Measurements from ENCODE around the gene GPR42.
A peak's percentile ranks its signal among the peaks of the same experiment; 100 is the strongest.

Gene GPR42

GRCh38 chr19:35370722-35371121, at the start of gene GPR42:
Gene GPR42, plus strand, starts transcription at chr19:35371068. Its CDS starts 292 bp downstream, at chr19:35371360.
- no peak for DNase-seq (ENCODE audit: low spot score)

DNA sequence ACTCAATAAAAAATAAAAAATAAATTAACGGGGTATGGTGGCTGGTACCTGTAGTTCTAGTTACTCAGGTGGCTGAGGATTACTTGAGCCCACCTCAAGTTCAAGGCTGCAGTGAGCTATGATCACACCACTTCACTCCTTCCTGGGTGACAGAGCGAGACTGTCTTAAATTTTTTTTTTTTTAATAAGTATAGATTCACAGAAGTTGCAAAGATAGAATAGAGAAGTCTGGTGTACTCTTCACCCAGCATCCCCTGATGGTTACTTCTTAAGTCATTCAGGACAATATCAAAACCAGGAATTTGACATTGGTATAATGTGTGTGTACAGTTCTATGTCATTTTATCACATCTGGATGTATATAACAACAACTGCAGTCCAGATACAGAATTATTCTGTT, 49.6 kb upstream of the GPR42 start:
- DNase-seq (ENCODE audit: low spot score), result no peak

- DNase-seq (ENCODE audit: low spot score), result no peak
Observed at GRCh38 chr19:35322014-35322413, 48.9 kb upstream of the GPR42 start.

DNA sequence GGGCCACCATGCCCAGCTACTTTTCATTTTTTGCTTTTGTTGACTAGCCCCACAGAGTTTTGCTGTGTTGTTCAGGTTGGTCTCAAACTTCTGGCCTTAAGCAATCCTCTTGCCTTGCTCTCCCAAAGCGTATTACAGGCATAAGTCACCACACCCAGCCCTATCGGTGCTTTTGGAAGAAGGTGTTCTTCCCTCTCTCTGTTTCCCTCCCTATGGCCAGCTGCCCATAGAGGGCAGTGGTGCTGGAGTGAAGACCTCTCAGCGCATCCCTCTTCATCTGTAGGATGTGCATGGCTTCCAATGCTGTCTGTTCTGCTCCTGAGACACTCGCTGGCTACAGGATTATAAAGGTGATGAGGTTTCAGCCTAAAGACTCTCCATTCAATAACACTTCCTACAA, 43.2 kb upstream of the GPR42 start:
- no peak for DNase-seq (ENCODE audit: low spot score)

- no peak for DNase-seq (ENCODE audit: low spot score)
Observed at GRCh38 chr19:35328851-35329285, 42.0 kb upstream of the GPR42 start, which contains the start of gene CD22. Gene CD22, plus strand, starts transcription at chr19:35329187. Its CDS starts 2,854 bp downstream, at chr19:35332041.

DNA sequence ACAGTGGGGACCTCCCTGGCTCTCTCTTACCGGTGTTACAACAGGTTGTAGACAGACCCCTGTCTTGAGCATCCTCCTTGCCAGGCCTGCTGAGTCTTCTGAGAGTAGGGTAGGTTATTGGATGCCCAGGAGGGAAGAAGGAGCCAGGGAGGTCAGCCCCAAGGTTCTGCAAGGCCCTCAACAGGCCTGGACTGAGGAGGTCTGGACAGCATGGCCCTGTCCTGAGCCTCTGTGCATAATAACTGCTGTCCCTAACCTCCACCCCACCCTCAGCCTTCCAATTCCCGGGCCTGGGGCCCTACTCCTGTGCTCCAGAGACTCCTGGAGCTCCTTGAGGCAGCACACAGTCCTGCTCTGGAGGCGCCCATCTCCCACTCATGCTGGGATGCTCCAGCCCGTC, 41.5 kb upstream of the GPR42 start:
- no peak for DNase-seq (ENCODE audit: low spot score)

- DNase-seq (ENCODE audit: low spot score), result no peak
Observed at GRCh38 chr19:35330475-35330874, 40.4 kb upstream of the GPR42 start.

DNA sequence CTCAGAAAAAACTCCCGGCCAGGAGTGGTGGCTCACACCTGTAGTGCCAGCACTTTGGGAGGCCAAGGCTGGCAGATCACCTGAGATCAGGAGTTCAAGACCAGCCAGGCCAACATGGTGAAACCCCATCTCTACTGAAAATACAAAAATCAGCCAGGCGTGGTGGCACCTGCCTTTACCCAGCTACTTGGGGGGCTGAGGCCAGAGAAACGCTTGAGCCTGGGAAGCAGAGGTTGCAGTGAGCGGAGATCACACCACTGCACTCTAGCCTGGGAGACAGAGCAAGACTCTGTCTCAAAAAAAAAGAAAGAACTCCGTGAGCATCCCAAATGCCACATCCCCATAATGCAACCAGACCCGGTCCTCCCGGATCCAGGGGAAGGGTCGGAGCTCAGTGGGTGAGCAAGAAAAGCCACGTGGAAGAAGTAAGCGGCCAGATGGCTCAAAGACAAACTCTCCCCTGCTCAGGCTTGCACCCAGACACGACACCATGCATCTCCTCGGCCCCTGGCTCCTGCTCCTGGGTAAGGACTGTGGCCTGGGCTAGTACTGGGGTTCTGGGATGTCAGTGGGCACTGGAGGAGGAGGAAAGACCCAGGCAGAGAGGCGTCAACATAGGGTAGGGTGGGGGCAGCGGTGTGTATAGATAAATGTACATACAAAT, 39.2 kb upstream of the GPR42 start:
- DNase-seq (ENCODE audit: low spot score), result no peak

DNA sequence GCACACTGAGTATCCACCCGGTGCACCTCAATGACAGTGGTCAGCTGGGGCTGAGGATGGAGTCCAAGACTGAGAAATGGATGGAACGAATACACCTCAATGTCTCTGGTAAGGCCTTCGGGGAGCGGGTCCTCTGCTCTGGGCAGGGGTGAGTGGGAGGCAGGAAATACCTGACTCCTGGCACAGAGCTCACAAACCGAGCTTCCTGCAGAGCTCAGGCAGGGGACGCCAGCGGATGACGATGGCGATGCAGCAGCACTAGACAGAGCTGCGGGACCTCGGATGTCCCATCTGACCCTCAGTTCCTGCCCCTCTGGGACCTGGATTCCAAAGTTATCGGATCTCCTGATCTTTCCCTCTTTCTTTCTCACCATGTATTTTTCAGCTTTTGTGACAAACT, 38.1 kb upstream of the GPR42 start:
- DNase-seq (ENCODE audit: low spot score), result peak; percentile 12

GRCh38 chr19:35334144-35334753, 36.6 kb upstream of the GPR42 start:
- DNase-seq (ENCODE audit: low spot score), result no peak

- no peak for DNase-seq (ENCODE audit: low spot score)
Observed at GRCh38 chr19:35336166-35336955, 34.5 kb upstream of the GPR42 start.

GRCh38 chr19:35337097-35337983, 33.5 kb upstream of the GPR42 start:
- DNase-seq (ENCODE audit: low spot score), result no peak

DNA sequence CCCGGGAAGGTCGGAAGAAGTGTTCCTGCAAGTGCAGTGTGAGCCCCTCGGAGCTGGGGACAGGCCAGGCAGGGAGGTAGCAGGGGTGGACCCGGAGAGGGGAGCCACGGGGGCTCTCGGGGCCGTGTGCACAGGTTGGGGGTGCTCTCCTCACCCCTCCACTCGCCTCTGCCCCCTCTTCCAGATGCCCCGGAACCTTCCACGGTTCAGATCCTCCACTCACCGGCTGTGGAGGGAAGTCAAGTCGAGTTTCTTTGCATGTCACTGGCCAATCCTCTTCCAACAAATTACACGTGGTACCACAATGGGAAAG, 32.9 kb upstream of the GPR42 start:
- DNase-seq (ENCODE audit: low spot score), result no peak

DNA sequence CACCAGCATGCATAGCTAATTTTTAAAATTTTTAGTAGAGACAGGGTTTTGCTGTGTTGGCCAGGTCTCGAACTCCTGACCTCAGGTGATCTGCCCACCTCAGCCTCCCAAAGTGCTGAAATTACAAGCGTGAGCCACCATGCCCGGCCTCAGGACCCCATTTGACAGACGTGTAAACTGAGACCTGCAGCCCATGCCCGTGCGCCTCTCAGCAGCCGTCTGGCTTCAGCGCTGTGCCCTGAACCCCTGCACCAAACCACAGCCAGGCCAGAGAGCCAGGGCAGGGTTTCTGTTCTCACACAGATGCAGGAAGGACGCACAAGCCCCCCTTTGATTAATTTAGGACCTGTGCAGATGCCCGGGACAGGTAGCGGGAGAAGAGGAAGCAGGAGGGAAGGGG, 30.4 kb upstream of the GPR42 start:
- DNase-seq (ENCODE audit: low spot score), result no peak

- DNase-seq (ENCODE audit: low spot score), result no peak
Observed at GRCh38 chr19:35341006-35341405, 29.9 kb upstream of the GPR42 start.

DNA sequence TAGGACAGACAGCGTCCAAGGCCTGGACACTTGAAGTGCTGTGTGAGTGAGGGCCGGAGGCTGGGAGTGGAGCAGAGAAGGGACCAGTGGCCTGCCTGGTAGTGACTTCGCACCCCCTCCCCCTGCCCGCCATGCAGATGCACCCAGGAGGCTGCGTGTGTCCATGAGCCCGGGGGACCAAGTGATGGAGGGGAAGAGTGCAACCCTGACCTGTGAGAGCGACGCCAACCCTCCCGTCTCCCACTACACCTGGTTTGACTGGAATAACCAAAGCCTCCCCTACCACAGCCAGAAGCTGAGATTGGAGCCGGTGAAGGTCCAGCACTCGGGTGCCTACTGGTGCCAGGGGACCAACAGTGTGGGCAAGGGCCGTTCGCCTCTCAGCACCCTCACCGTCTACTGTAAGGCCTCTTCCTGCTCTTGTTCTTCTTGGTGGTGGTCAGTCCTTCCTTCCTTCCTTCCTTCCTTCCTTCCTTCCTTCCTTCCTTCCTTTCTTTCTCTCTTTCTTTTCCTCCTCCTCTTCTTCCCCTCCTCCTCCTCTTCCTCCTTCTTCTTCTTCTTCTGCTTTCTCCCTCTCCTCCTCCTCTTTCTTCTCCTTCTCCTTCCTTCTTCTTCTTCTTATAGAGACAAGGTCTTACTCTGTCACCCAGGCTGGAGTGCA, 29.2 kb upstream of the GPR42 start:
- DNase-seq (ENCODE audit: low spot score), result no peak

DNA sequence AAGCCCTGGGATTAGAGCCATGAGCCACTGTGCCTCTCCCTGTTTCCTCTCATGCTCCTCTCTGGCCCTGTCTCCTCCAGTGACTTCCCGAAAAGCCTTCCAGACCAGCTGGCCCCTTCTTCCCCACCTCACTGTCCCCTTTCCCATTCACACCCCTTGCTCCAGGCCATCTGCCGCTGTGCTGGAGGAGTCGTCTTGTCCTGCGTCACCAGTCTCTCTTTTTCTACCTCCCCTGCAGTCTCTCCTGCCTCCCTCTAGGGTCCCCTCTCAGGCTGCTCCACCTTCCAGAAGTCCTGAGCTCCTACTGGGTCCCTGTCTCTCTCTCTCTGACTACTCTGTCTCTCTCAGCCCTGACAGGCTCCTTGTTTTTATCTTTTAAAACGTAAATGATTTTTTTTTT, 28.4 kb upstream of the GPR42 start:
- no peak for DNase-seq (ENCODE audit: low spot score)

- no peak for DNase-seq (ENCODE audit: low spot score)
Observed at GRCh38 chr19:35344511-35345031, 26.3 kb upstream of the GPR42 start.

GRCh38 chr19:35345671-35346111, 25.2 kb upstream of the GPR42 start:
- no peak for DNase-seq (ENCODE audit: low spot score)

DNA sequence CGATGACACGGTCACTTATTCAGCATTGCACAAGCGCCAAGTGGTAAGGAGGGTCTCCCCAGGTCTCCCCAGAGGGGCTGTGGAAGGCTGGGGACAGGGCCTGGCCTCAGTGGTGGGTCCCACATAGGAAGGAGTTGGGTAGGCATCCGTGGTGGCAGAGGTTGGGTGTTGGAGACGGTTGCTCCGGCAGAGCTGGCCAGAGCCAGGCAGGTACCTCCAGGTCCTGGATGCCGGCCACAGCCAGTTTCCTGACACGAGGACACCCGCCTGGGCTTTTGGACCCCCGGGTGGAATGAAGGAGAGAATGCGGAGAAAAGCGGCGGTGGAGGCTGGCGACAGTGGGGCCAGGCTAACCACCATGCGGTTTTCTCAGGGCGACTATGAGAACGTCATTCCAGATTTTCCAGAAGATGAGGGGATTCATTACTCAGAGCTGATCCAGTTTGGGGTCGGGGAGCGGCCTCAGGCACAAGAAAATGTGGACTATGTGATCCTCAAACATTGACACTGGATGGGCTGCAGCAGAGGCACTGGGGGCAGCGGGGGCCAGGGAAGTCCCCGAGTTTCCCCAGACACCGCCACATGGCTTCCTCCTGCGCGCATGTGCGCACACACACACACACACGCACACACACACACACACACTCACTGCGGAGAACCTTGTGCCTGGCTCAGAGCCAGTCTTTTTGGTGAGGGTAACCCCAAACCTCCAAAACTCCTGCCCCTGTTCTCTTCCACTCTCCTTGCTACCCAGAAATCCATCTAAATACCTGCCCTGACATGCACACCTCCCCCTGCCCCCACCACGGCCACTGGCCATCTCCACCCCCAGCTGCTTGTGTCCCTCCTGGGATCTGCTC, 24.4 kb upstream of the GPR42 start:
- peak; percentile 55 for DNase-seq (ENCODE audit: low spot score)

All from activated CD4-positive, alpha-beta T cell treated with anti-CD3 and anti-CD28 coated beads, Interleukin-2, Interleukin-4, amounts not matched to agents 100 ng/mL and 50 ng/mL, durations not matched to agents 16 hours and 8 hours (primary cell).